ENCODE results near the gene UTS2R.

Gene UTS2R

GRCh38 chr17:82390860-82391435 lies 19.4 kb downstream of the UTS2R start:
- TF ChIP-seq GATA1 (IDR thresholded peaks at IDR 0.05; ENCODE audit: low read depth, low read length) (no peak), POLR2A (IDR thresholded peaks at IDR 0.05; ENCODE audit: low read length) (no peak)
- no peak for DNase-seq

- no peak for TF ChIP-seq POLR2A (IDR thresholded peaks at IDR 0.05; ENCODE audit: low read length)
- DNase-seq = no peak
These were observed 20.0 kb downstream of the UTS2R start for GRCh38 chr17:82391496-82392066.

- TF ChIP-seq POLR2A (IDR thresholded peaks at IDR 0.05; ENCODE audit: low read length) (no peak), GATA1 (IDR thresholded peaks at IDR 0.05; ENCODE audit: low read depth, low read length) (no peak)
- no peak for DNase-seq
These were observed 20.8 kb downstream of the UTS2R start for GRCh38 chr17:82392209-82392920.

- DNase-seq = no peak
- TF ChIP-seq GATA1 (IDR thresholded peaks at IDR 0.05; ENCODE audit: low read depth, low read length) = no peak
- no peak for TF ChIP-seq POLR2A (IDR thresholded peaks at IDR 0.05; ENCODE audit: low read length)
These were observed 21.4 kb downstream of the UTS2R start for GRCh38 chr17:82392941-82393340.

GRCh38 chr17:82394278-82394677 lies 22.7 kb downstream of the UTS2R start:
- TF ChIP-seq GATA1 (IDR thresholded peaks at IDR 0.05; ENCODE audit: low read depth, low read length) = no peak
- no peak for TF ChIP-seq POLR2A (IDR thresholded peaks at IDR 0.05; ENCODE audit: low read length)
- no peak for DNase-seq

- no peak for DNase-seq
- TF ChIP-seq POLR2A (IDR thresholded peaks at IDR 0.05; ENCODE audit: low read length) = no peak
- TF ChIP-seq GATA1 (IDR thresholded peaks at IDR 0.05; ENCODE audit: low read depth, low read length) = no peak
These were observed 25.3 kb downstream of the UTS2R start for GRCh38 chr17:82396601-82397435.

DNA sequence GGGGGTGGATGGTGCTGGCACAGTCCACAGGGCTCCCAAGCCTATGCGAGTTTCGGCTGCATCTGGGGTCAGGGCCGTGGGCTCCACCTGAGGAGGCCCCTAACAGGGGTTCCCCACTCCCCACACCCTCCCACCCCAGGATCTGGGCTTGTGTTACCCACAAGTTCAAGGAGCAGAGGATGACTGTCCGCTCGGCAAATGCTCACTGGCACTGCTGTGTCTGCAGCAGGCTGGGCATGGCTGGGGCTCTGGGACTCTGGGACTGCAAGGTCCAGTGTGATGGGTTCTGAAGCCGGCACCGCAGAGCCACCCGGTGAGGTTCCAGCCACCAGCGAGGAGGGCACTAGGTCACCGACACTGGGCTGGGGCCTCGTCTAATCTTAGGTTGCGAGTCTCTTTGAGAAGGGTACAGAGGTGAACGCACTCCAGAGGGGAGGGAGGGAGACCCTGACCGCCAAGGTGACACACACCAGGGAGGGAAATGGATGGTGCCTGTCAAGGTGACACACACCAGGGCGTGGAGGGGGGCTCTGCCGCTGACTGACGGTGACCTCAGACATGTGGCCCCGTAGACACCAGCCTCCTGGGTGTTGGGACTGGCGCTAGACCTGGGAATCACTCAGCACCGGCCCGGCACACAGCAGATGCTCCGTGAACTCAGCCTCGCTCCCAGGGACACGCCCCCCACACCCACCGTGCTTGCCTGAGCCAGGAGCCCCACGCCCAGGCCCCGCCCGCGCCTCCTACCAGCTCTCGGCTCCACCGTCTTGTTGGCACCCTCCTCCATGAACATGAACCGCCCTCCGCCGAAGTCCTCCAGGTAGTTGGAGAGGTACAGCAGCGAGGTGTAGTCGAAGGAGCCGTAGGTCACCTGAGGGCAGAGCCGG lies 26.1 kb downstream of the UTS2R start:
- TF ChIP-seq POLR2A (IDR thresholded peaks at IDR 0.05; ENCODE audit: low read length) = no peak
- TF ChIP-seq GATA1 (IDR thresholded peaks at IDR 0.05; ENCODE audit: low read depth, low read length) = no peak
- DNase-seq = no peak

- TF ChIP-seq GATA1 (IDR thresholded peaks at IDR 0.05; ENCODE audit: low read depth, low read length) (no peak), POLR2A (IDR thresholded peaks at IDR 0.05; ENCODE audit: low read length) (no peak)
- no peak for DNase-seq
These were observed 27.5 kb downstream of the UTS2R start for GRCh38 chr17:82399041-82399441.

- TF ChIP-seq GATA1 (IDR thresholded peaks at IDR 0.05; ENCODE audit: low read depth, low read length) (no peak), POLR2A (IDR thresholded peaks at IDR 0.05; ENCODE audit: low read length) (no peak)
- DNase-seq = no peak
These were observed 28.1 kb downstream of the UTS2R start for GRCh38 chr17:82399601-82400101.

DNA sequence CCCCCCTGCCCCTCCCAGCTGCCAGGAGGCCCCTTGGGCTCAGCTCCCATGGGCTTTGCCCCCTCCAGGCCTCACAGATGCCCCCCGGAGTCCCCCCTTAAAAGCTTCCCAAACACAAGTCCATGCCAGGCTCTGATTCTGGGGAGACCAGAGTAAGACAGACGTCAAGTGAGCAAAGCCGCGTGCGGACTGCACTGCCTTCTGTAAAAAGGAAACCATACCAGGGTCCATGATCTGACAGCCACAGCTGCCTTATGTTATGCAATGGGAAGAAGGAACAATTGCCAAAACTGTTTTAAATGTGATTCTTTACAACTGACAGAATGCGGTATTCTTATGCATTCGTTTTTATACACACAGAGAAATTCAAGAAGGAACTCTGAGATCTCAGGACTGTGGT lies 28.6 kb downstream of the UTS2R start:
- DNase-seq = no peak
- TF ChIP-seq GATA1 (IDR thresholded peaks at IDR 0.05; ENCODE audit: low read depth, low read length) (no peak), POLR2A (IDR thresholded peaks at IDR 0.05; ENCODE audit: low read length) (no peak)

DNA sequence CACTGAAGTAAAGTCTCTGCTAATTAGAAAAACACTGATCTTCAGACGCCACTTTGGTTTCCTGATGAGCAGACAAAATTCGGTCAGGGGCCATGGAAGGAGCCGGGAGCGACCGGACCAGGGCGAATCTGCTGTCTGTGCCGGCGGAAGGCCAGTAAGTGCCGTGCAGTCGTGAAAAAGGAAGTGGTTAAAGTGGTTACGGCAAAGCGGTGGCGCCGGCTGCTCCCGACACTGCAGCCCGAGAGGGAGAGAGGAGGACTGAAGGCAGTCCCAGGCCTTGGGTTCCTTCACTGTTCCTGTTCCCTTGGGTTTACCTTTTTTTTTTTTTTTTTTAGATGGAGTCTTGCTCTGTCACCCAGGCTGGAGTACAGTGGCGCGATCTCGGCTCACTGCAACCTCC lies 29.3 kb downstream of the UTS2R start:
- no peak for DNase-seq
- TF ChIP-seq GATA1 (IDR thresholded peaks at IDR 0.05; ENCODE audit: low read depth, low read length) (no peak), POLR2A (IDR thresholded peaks at IDR 0.05; ENCODE audit: low read length) (no peak)

GRCh38 chr17:82402865-82403264 lies 31.3 kb downstream of the UTS2R start:
- DNase-seq = no peak
- no peak for TF ChIP-seq GATA1 (IDR thresholded peaks at IDR 0.05; ENCODE audit: low read depth, low read length)

Measured in erythroblast (primary cell).